Loucy (cell line): ENCODE data around the gene C12orf43.

Source experiments
- CTCF ChIP-seq: fragments of 200-600 bp; sonication (generic); conservative IDR thresholded peaks from 2 replicates; pipeline ENCODE4 v1.5.1; 2014; ENCODE audit warnings: mild to moderate bottlenecking, antibody characterized with exemption, low read length
- EZH2phosphoT487 ChIP-seq: fragments of 200-600 bp; IDR thresholded peaks from 2 replicates; pipeline ENCODE4 v1.6.1; 2018; ENCODE audit warnings: antibody characterized with exemption, mild to moderate bottlenecking, moderate library complexity, borderline replicate concordance

GRCh38 chr12:120980800-120981368 is 35.4 kb downstream of the C12orf43 start:
- TF ChIP-seq CTCF (no peak), EZH2phosphoT487 (no peak)
